HepG2 (cell line): ENCODE data around the gene ABCA2. TPM values are rescaled to one million over a fixed set of nuclear protein-coding genes. Genes with fewer than 3 reads are reported as not detected.

ENCODE experiments used
- DR1 ChIP-seq: sonication (generic); formaldehyde crosslinking; IDR thresholded peaks from 2 replicates; pipeline ENCODE4 v1.8.0; 2021; ENCODE audit warnings: mild to moderate bottlenecking, missing genetic modification reagents, inconsistent platforms
- HMGA1 ChIP-seq: sonication (generic); formaldehyde crosslinking; conservative IDR thresholded peaks from 2 replicates; pipeline ENCODE4 v1.4.0; 2020; ENCODE audit warnings: missing genetic modification reagents
- IKZF4 ChIP-seq: sonication (generic); formaldehyde crosslinking; IDR thresholded peaks from 2 replicates; pipeline ENCODE4 v1.5.1; 2020; ENCODE audit warnings: borderline replicate concordance, mild to moderate bottlenecking, low read depth, missing genetic modification reagents; ENCODE audit errors: not compliant biosample characterization
- ISL2 ChIP-seq: sonication (generic); formaldehyde crosslinking; IDR thresholded peaks from 2 replicates; pipeline ENCODE4 v1.5.0; 2020; ENCODE audit warnings: missing genetic modification reagents
- KAT8 ChIP-seq: IDR thresholded peaks from 2 replicates; pipeline ENCODE4 v1.6.1; 2016; ENCODE audit warnings: missing genetic modification reagents, missing compliant biosample characterization
- MAFK ChIP-seq, 2 experiments: IDR thresholded peaks in 1 of 2; conservative IDR thresholded peaks in 1 of 2; 2 replicates each; pipeline ENCODE4 v1.6.1; 2011; ENCODE audit warnings: improper control_type of control experiment in 2 of 2, low read length in 2 of 2
- MEIS2 ChIP-seq: sonication (generic); formaldehyde crosslinking; IDR thresholded peaks from 2 replicates; pipeline ENCODE4 v1.9.0; 2021; ENCODE audit warnings: mild to moderate bottlenecking, missing genetic modification reagents
- MYNN ChIP-seq: sonication (generic); formaldehyde crosslinking; IDR thresholded peaks from 2 replicates; pipeline ENCODE4 v1.4.0; 2020; ENCODE audit warnings: mild to moderate bottlenecking, low read depth, missing genetic modification reagents
- NR2F1 ChIP-seq, 2 experiments: fragments of 450-650 bp in 1 of 2; formaldehyde crosslinking in 1 of 2; IDR thresholded peaks; 2 replicates each; pipeline versions ENCODE4 v1.5.0 to v1.6.1; 2016 to 2020; ENCODE audit warnings: mild to moderate bottlenecking in 1 of 2, missing compliant biosample characterization in 1 of 2, missing genetic modification reagents in 1 of 2, moderate library complexity in 1 of 2
- NR3C1 ChIP-seq: sonication (generic); formaldehyde crosslinking; IDR thresholded peaks from 2 replicates; pipeline ENCODE4 v1.4.0; 2020; ENCODE audit warnings: missing genetic modification reagents
- RARA ChIP-seq: IDR thresholded peaks from 2 replicates; pipeline ENCODE4 v1.6.1; 2016; ENCODE audit warnings: missing genetic modification reagents, missing compliant biosample characterization
- SMAD9 ChIP-seq: sonication (generic); formaldehyde crosslinking; IDR thresholded peaks from 2 replicates; pipeline ENCODE4 v1.5.1; 2020; ENCODE audit warnings: mild to moderate bottlenecking, missing genetic modification reagents
- SP140L ChIP-seq: sonication (generic); formaldehyde crosslinking; IDR thresholded peaks from 2 replicates; pipeline ENCODE4 v1.4.0; 2020; ENCODE audit warnings: missing genetic modification reagents, borderline replicate concordance
- SRSF9 ChIP-seq: fragments of 200-400 bp; formaldehyde crosslinking; IDR thresholded peaks from 2 replicates; pipeline ENCODE4 v1.6.1; 2018; ENCODE audit warnings: borderline replicate concordance, mild to moderate bottlenecking, low read depth, low read length; ENCODE audit not compliant: insufficient read depth, poor library complexity, severe bottlenecking
- ZBTB1 ChIP-seq: sonication (generic); formaldehyde crosslinking; IDR thresholded peaks from 2 replicates; pipeline ENCODE4 v1.4.0; 2020; ENCODE audit warnings: missing genetic modification reagents, borderline replicate concordance
- ZFYVE20 ChIP-seq: sonication (generic); formaldehyde crosslinking; IDR thresholded peaks from 2 replicates; pipeline ENCODE4 v1.8.0; 2023; ENCODE audit warnings: low read depth, mild to moderate bottlenecking, moderate library complexity, missing genetic modification reagents, borderline replicate concordance
- ZNF331 ChIP-seq: sonication (generic); formaldehyde crosslinking; IDR thresholded peaks from 2 replicates; pipeline ENCODE4 v1.4.0; 2020; ENCODE audit warnings: missing genetic modification reagents
- ZNF414 ChIP-seq: sonication (generic); formaldehyde crosslinking; IDR thresholded peaks from 2 replicates; pipeline ENCODE4 v1.5.0; 2020; ENCODE audit warnings: missing genetic modification reagents
- ZNF644 ChIP-seq: IDR thresholded peaks from 2 replicates; pipeline ENCODE4 v1.6.1; 2016; ENCODE audit warnings: low read depth
- ZNF660 ChIP-seq: sonication (generic); formaldehyde crosslinking; IDR thresholded peaks from 2 replicates; pipeline ENCODE4 v1.5.1; 2020; ENCODE audit warnings: mild to moderate bottlenecking, low read depth, missing genetic modification reagents, borderline replicate concordance
- ZNF737 ChIP-seq: sonication (generic); formaldehyde crosslinking; IDR thresholded peaks from 2 replicates; pipeline ENCODE4 v1.5.0; 2020; ENCODE audit warnings: missing genetic modification reagents, mild to moderate bottlenecking, borderline replicate concordance
- ZNF766 ChIP-seq: sonication (generic); formaldehyde crosslinking; IDR thresholded peaks from 2 replicates; pipeline ENCODE4 v1.5.0; 2020; ENCODE audit warnings: missing genetic modification reagents, borderline replicate concordance
- ZNF891 ChIP-seq: sonication (generic); formaldehyde crosslinking; IDR thresholded peaks from 2 replicates; pipeline ENCODE4 v1.5.0; 2020; ENCODE audit warnings: mild to moderate bottlenecking, missing genetic modification reagents
- ZSCAN12 ChIP-seq: sonication (generic); formaldehyde crosslinking; IDR thresholded peaks from 2 replicates; pipeline ENCODE4 v1.9.0; 2021; ENCODE audit warnings: mild to moderate bottlenecking, missing genetic modification reagents
- polyA plus RNA-seq, 8 experiments: library from polyadenylated mRNA; depleted of rRNA in 3 of 8; stranded (reverse) in 7 of 8; unstranded in 1 of 8; fragments of >200 nt; fragmentation: Illumina TruSeq in 4 of 8; extraction: Trizol in 4 of 8; gene quantifications; 2 replicates each; pipeline versions ENCODE4 v1.2.1 to v1.2.3, GENCODE V29; 2011 to 2016; ENCODE audit warnings: low read depth in 4 of 8, missing spikeins in 1 of 8, mixed read lengths in 1 of 8; ENCODE audit not compliant: insufficient read depth in 1 of 8
- total RNA-seq, 5 experiments: library from RNA; depleted of rRNA; stranded (reverse); fragments of >200 nt; fragmentation: Illumina TruSeq; extraction: Trizol; gene quantifications; 2 replicates each; pipeline ENCODE4 v1.2.3, GENCODE V29; 2016; ENCODE audit warnings: low read depth in 1 of 5
- TF ChIP-seq, protein P1 (sequence below): sonication (generic); formaldehyde crosslinking; conservative IDR thresholded peaks from 2 replicates; pipeline ENCODE4 v1.4.0; 2020; ENCODE audit warnings: missing genetic modification reagents
- TF ChIP-seq, protein P2 (sequence below): sonication (generic); formaldehyde crosslinking; conservative IDR thresholded peaks from 2 replicates; pipeline ENCODE4 v1.4.0; 2020; ENCODE audit warnings: missing genetic modification reagents

ABCA2 gene
- total and polyA plus RNA-seq, 2 of the 13 experiments (the other 11 are each of a cell fraction or from before 2014, with no cell fraction given) = 2.9 to 19.2 TPM

DNA sequence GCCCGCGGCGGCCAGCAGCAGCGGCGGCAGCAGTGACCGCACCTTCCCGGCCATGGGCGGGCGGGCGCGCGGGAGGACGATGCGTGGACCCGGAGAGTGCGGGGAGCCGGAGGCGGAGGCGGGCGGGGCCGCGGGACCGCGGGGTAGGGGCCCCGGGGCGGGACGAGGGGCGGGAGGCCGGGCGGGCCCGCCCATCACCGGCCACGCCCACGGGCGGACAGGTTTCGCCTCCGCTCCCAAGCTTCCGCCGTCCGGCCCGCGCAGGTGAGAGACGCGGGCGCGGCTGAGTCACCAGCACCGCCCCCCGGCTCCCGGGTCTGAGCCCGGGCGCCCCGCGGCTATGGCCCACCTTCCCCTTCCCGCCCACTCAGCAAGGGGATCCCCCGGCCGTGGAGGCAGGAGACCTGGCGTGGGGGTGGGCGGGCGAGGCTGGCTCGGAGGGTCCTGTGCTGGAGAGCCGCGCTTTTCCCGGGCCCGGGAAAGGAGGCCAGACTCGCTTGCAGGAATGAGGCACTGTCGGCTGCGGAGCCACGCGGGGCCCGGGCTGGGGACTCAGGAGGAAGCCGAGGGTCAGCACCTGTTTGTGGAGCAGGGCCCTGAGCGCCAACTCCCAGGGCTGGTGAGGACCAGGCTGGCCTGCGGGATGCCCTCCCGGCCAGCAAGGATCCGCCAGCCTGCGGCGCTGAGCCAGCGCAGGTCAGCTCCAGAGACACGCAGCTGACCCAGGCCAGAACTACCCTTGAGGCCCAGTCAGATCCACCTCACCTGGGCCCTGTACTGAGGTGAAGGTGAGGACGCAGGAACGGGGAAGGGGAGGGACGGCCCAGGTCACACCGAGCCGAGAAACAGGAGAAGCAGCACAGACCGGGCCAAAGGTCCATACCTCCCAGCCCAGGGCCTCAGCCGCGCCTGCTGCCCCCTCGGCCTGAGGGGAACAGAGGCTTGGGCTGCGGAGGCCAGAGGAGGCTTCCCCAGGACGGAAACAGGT, 26.2 kb upstream of the ABCA2 start, which contains the start of gene ENTPD2 (continued):
- TF ChIP-seq RARA (CRISPR knock-in tag) = no peak
- TF ChIP-seq ZNF660 (CRISPR knock-in tag) = no peak
- no peak for TF ChIP-seq SMAD9 (CRISPR knock-in tag)
- TF ChIP-seq, protein P1, sequence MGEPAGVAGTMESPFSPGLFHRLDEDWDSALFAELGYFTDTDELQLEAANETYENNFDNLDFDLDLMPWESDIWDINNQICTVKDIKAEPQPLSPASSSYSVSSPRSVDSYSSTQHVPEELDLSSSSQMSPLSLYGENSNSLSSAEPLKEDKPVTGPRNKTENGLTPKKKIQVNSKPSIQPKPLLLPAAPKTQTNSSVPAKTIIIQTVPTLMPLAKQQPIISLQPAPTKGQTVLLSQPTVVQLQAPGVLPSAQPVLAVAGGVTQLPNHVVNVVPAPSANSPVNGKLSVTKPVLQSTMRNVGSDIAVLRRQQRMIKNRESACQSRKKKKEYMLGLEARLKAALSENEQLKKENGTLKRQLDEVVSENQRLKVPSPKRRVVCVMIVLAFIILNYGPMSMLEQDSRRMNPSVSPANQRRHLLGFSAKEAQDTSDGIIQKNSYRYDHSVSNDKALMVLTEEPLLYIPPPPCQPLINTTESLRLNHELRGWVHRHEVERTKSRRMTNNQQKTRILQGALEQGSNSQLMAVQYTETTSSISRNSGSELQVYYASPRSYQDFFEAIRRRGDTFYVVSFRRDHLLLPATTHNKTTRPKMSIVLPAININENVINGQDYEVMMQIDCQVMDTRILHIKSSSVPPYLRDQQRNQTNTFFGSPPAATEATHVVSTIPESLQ (CRISPR knock-in tag) = no peak
- TF ChIP-seq KAT8 (CRISPR knock-in tag) = peak; percentile 54; the same call in 1 of the 2 replicates
- TF ChIP-seq ZNF331 (CRISPR knock-in tag) = no peak
- peak; percentile 76; the same call in 1 of the 2 replicates for TF ChIP-seq ZFYVE20 (CRISPR knock-in tag)
- no peak for TF ChIP-seq SRSF9
- no peak for TF ChIP-seq ZNF644 (CRISPR knock-in tag)
- TF ChIP-seq HMGA1 (CRISPR knock-in tag) = no peak
- peak; percentile 8 for TF ChIP-seq IKZF4 (CRISPR knock-in tag)
- no peak for TF ChIP-seq ZNF891
- no peak for TF ChIP-seq MAFK (conservative IDR thresholded peaks at IDR 0.05 in 1 of 2, IDR thresholded peaks at IDR 0.05 in 1 of 2; ENCODE audit: low read length in 2 of 2)
- TF ChIP-seq SP140L (CRISPR knock-in tag) = no peak
- no peak for TF ChIP-seq NR2F1 (CRISPR knock-in tag; IDR thresholded peaks at IDR 0.05)
- TF ChIP-seq ZNF737 (CRISPR knock-in tag) = 0 out of 2 replicates have a peak, but pooled peaks have one; percentile 55
- TF ChIP-seq MYNN = no peak
- TF ChIP-seq MEIS2 = peak; percentile 42
- no peak; the same call in 1 of the 2 replicates for TF ChIP-seq ZNF414
- TF ChIP-seq DR1 (CRISPR knock-in tag) = 0 out of 2 replicates have a peak, but pooled peaks have one; percentile 22
- TF ChIP-seq, protein P2, sequence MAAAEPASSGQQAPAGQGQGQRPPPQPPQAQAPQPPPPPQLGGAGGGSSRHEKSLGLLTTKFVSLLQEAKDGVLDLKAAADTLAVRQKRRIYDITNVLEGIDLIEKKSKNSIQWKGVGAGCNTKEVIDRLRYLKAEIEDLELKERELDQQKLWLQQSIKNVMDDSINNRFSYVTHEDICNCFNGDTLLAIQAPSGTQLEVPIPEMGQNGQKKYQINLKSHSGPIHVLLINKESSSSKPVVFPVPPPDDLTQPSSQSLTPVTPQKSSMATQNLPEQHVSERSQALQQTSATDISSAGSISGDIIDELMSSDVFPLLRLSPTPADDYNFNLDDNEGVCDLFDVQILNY (CRISPR knock-in tag) = no peak
- TF ChIP-seq NR3C1 (CRISPR knock-in tag) = no peak
- TF ChIP-seq ZSCAN12 (CRISPR knock-in tag) = 0 out of 2 replicates have a peak, but pooled peaks have one; percentile 47
- 0 out of 2 replicates have a peak, but pooled peaks have one; percentile 45 for TF ChIP-seq ISL2
- TF ChIP-seq ZBTB1 (CRISPR knock-in tag) = no peak
- peak; percentile 71; the same call in 1 of the 2 replicates for TF ChIP-seq ZNF766 (CRISPR knock-in tag)
